ENCODE results near the gene ROBO2.

The ROBO2 gene

GRCh38 chr3:77137559-77137958 is 97.7 kb downstream of the ROBO2 start:
- no peak for DNase-seq

- no peak for DNase-seq
These were observed 99.7 kb downstream of the ROBO2 start for GRCh38 chr3:77139624-77140023.

- no peak for DNase-seq
These were observed 101.5 kb downstream of the ROBO2 start for GRCh38 chr3:77141423-77141822.

- no peak for DNase-seq
These were observed 102.7 kb downstream of the ROBO2 start for GRCh38 chr3:77142578-77142977.

GRCh38 chr3:77146004-77146403 is 106.1 kb downstream of the ROBO2 start:
- no peak for DNase-seq

- no peak for DNase-seq
These were observed 108.1 kb downstream of the ROBO2 start for GRCh38 chr3:77147836-77148578.

- DNase-seq: no peak
These were observed 109.5 kb downstream of the ROBO2 start for GRCh38 chr3:77149382-77149781.

GRCh38 chr3:77150028-77150427 is 110.1 kb downstream of the ROBO2 start:
- DNase-seq: no peak

- no peak for DNase-seq
These were observed 110.9 kb downstream of the ROBO2 start for GRCh38 chr3:77150759-77151158.

GRCh38 chr3:77158730-77159581 is 119.1 kb downstream of the ROBO2 start:
- no peak for DNase-seq

GRCh38 chr3:77160931-77161497 is 121.1 kb downstream of the ROBO2 start:
- DNase-seq: no peak

- no peak for DNase-seq
These were observed 129.9 kb downstream of the ROBO2 start for GRCh38 chr3:77169823-77170222.

GRCh38 chr3:77171026-77171425 is 131.1 kb downstream of the ROBO2 start:
- DNase-seq: no peak

GRCh38 chr3:77179762-77180161 is 139.9 kb downstream of the ROBO2 start:
- no peak for DNase-seq

GRCh38 chr3:77182341-77182740 is 142.4 kb downstream of the ROBO2 start:
- no peak for DNase-seq

GRCh38 chr3:77186319-77186718 is 146.4 kb downstream of the ROBO2 start:
- DNase-seq: no peak

- no peak for DNase-seq
These were observed 146.8 kb downstream of the ROBO2 start for GRCh38 chr3:77186728-77187127.

GRCh38 chr3:77188210-77188609 is 148.3 kb downstream of the ROBO2 start:
- DNase-seq: no peak

- no peak for DNase-seq
These were observed 149.4 kb downstream of the ROBO2 start for GRCh38 chr3:77189258-77189657.

- DNase-seq: no peak
These were observed 149.8 kb downstream of the ROBO2 start for GRCh38 chr3:77189684-77190083.

GRCh38 chr3:77190374-77190773 is 150.5 kb downstream of the ROBO2 start:
- DNase-seq: no peak

GRCh38 chr3:77191014-77191413 is 151.1 kb downstream of the ROBO2 start:
- DNase-seq: no peak

- DNase-seq: no peak
These were observed 151.7 kb downstream of the ROBO2 start for GRCh38 chr3:77191640-77192039.

Data from NCI-H1694 (cell line).